ENCODE data around the gene SCMH1. TPM values are rescaled to one million over a fixed set of nuclear protein-coding genes. Genes with fewer than 3 reads are reported as not detected.

SCMH1 gene
- total and polyA plus RNA-seq, 2 experiments from 2014 or later, result 48.1 to 52.3 TPM

- H3K79me2 ChIP-seq, result no peaks in the 10 kb centered on the region
Measured at GRCh38 chr1:41028034-41028642, 214.0 kb downstream of the SCMH1 start.

GRCh38 chr1:41025979-41026819, 215.9 kb downstream of the SCMH1 start:
- Histone ChIP-seq H2AFZ (no peak overlapping the region), H3K9me2 (replicated peaks; ENCODE audit: insufficient read depth) (no peaks in the 10 kb centered on the region), H3K27ac (no peak overlapping the region), H3K36me3 (replicated peaks; ENCODE audit: insufficient read depth, low read depth) (no peaks in the 10 kb centered on the region), H4K20me1 (ENCODE audit: insufficient read depth, poor library complexity, severe bottlenecking) (no peaks in the 10 kb centered on the region), H3K4me1 (ENCODE audit: insufficient read depth) (no peaks in the 10 kb centered on the region), H3K79me2 (no peaks in the 10 kb centered on the region), H3K4me2 (no peak overlapping the region), H3K4me3 (no peak overlapping the region), H3K9me3 (ENCODE audit: low read depth) (no peaks in the 10 kb centered on the region), H3K27me3 (no peaks in the 10 kb centered on the region)
- DNase-seq (ENCODE audit: low spot score), result no peak
- 92% methylated on average over 4 of the region's 4 CpGs for WGBS (ENCODE audit: low lambda C conversion rate, missing lambda C conversion rate)
- TF ChIP-seq EZH2phosphoT487 (IDR thresholded peaks at IDR 0.05; ENCODE audit: low read depth, severe bottlenecking, unreplicated experiment) (no peak), EZH2 (IDR thresholded peaks at IDR 0.05; ENCODE audit: borderline replicate concordance) (no peak)
- TF ChIP-seq, protein P1, sequence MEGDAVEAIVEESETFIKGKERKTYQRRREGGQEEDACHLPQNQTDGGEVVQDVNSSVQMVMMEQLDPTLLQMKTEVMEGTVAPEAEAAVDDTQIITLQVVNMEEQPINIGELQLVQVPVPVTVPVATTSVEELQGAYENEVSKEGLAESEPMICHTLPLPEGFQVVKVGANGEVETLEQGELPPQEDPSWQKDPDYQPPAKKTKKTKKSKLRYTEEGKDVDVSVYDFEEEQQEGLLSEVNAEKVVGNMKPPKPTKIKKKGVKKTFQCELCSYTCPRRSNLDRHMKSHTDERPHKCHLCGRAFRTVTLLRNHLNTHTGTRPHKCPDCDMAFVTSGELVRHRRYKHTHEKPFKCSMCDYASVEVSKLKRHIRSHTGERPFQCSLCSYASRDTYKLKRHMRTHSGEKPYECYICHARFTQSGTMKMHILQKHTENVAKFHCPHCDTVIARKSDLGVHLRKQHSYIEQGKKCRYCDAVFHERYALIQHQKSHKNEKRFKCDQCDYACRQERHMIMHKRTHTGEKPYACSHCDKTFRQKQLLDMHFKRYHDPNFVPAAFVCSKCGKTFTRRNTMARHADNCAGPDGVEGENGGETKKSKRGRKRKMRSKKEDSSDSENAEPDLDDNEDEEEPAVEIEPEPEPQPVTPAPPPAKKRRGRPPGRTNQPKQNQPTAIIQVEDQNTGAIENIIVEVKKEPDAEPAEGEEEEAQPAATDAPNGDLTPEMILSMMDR (IDR thresholded peaks at IDR 0.05; ENCODE audit: poor library complexity), result no peak

More at GRCh38 chr1:41028034-41028642, 214.0 kb downstream of the SCMH1 start:
- no peaks in the 10 kb centered on the region for H3K27me3 ChIP-seq
- H3K4me3 ChIP-seq, result no peak overlapping the region
- no peak overlapping the region for H3K27ac ChIP-seq
- H3K9me2 ChIP-seq (replicated peaks; ENCODE audit: insufficient read depth), result no peaks in the 10 kb centered on the region
- no peaks in the 10 kb centered on the region for H3K4me1 ChIP-seq (ENCODE audit: insufficient read depth)
- H4K20me1 ChIP-seq (ENCODE audit: insufficient read depth, poor library complexity, severe bottlenecking), result no peaks in the 10 kb centered on the region
- H3K36me3 ChIP-seq (replicated peaks; ENCODE audit: insufficient read depth, low read depth), result no peaks in the 10 kb centered on the region
- H3K4me2 ChIP-seq, result no peak overlapping the region
- H3K9me3 ChIP-seq (ENCODE audit: low read depth), result no peaks in the 10 kb centered on the region
- 97% methylated on average over 10 of the region's 10 CpGs for WGBS (ENCODE audit: low lambda C conversion rate, missing lambda C conversion rate)
- no peak overlapping the region for H2AFZ ChIP-seq
- no peak for TF ChIP-seq EZH2phosphoT487 (IDR thresholded peaks at IDR 0.05; ENCODE audit: low read depth, severe bottlenecking, unreplicated experiment)
- TF ChIP-seq, protein P1 (IDR thresholded peaks at IDR 0.05; ENCODE audit: poor library complexity), result no peak
- TF ChIP-seq EZH2 (IDR thresholded peaks at IDR 0.05; ENCODE audit: borderline replicate concordance), result no peak
- no peak for DNase-seq (ENCODE audit: low spot score)

- TF ChIP-seq EZH2phosphoT487 (IDR thresholded peaks at IDR 0.05; ENCODE audit: low read depth, severe bottlenecking, unreplicated experiment), result no peak
- TF ChIP-seq, protein P1 (IDR thresholded peaks at IDR 0.05; ENCODE audit: poor library complexity), result no peak
- TF ChIP-seq EZH2 (IDR thresholded peaks at IDR 0.05; ENCODE audit: borderline replicate concordance), result no peak
- no peaks in the 10 kb centered on the region for H3K36me3 ChIP-seq (replicated peaks; ENCODE audit: insufficient read depth, low read depth)
- H3K27ac ChIP-seq, result no peak overlapping the region
- DNase-seq (ENCODE audit: low spot score), result no peak
- 56% methylated on average over 2 of the region's 2 CpGs for WGBS (ENCODE audit: low lambda C conversion rate, missing lambda C conversion rate)
- no peaks in the 10 kb centered on the region for H3K4me1 ChIP-seq (ENCODE audit: insufficient read depth)
- no peaks in the 10 kb centered on the region for H4K20me1 ChIP-seq (ENCODE audit: insufficient read depth, poor library complexity, severe bottlenecking)
- H3K79me2 ChIP-seq, result no peaks in the 10 kb centered on the region
- H3K4me2 ChIP-seq, result no peak overlapping the region
- H3K27me3 ChIP-seq, result no peaks in the 10 kb centered on the region
- no peaks in the 10 kb centered on the region for H3K9me2 ChIP-seq (replicated peaks; ENCODE audit: insufficient read depth)
- H3K4me3 ChIP-seq, result no peak overlapping the region
- H3K9me3 ChIP-seq (ENCODE audit: low read depth), result no peaks in the 10 kb centered on the region
- no peak overlapping the region for H2AFZ ChIP-seq
Measured at GRCh38 chr1:41024953-41025352, 217.2 kb downstream of the SCMH1 start.

All from hepatocyte (in vitro differentiated cells).